ENCODE measurements around the gene KLHL15. TPM values are rescaled to one million over a fixed set of nuclear protein-coding genes. Genes with fewer than 3 reads are reported as not detected.
A peak's percentile ranks its signal among the peaks of the same experiment; 100 is the strongest.

KLHL15 gene
- total RNA-seq, 2 donors from 2014 or later, result 4.8 to 6.0 TPM

- intact Hi-C loops (cut with DNase I), result loop anchor here in 1 of 2 donors (10.0 kb wide), 1 partner anchor 239 kb away; the partner anchor contains the start of gene SAT1
Measured at GRCh38 chrX:24023544-24023943, 3.4 kb downstream of the KLHL15 start.

GRCh38 chrX:24020306-24020876 lies 6.6 kb downstream of the KLHL15 start:
- intact Hi-C loops (cut with DNase I), result loop anchor here in 1 of 2 donors (10.0 kb wide), 1 partner anchor 236 kb away; the partner anchor contains the start of gene SAT1
- DNase-seq, result no peak
- ATAC-seq, result no peak

More at GRCh38 chrX:24023544-24023943, 3.4 kb downstream of the KLHL15 start:
- ATAC-seq (no peak), DNase-seq (no peak)

- DNase-seq (no peak), ATAC-seq (no peak)
- intact Hi-C loops (cut with DNase I), result loop anchor here in 1 of 2 donors (10.0 kb wide), 1 partner anchor 65 kb away; no protein-coding TSS in a partner anchor
Measured at GRCh38 chrX:24019448-24019847, 7.5 kb downstream of the KLHL15 start.

GRCh38 chrX:24018809-24019208 lies 8.2 kb downstream of the KLHL15 start:
- DNase-seq (no peak), ATAC-seq (no peak)
- intact Hi-C loops (cut with DNase I), result loop anchor here in 1 of 2 donors (10.0 kb wide), 1 partner anchor 64 kb away; no protein-coding TSS in a partner anchor

- no peak for DNase-seq
- ATAC-seq, result no peak
- intact Hi-C loops (cut with DNase I), result loop anchor here in 1 of 2 donors (10.0 kb wide), 1 partner anchor 63 kb away; no protein-coding TSS in a partner anchor
Measured at GRCh38 chrX:24017674-24018073, 9.3 kb downstream of the KLHL15 start.

- peak in 1 of 2 donors; percentile 37 for ATAC-seq
- intact Hi-C loops (cut with DNase I), result loop anchor here in 1 of 2 donors (10.0 kb wide), 1 partner anchor 60 kb away; no protein-coding TSS in a partner anchor
- DNase-seq, result no peak
Measured at GRCh38 chrX:24014388-24015018, 12.5 kb downstream of the KLHL15 start.

GRCh38 chrX:24012266-24012665 lies 14.7 kb downstream of the KLHL15 start:
- DNase-seq (no peak), ATAC-seq (no peak)
- intact Hi-C loops (cut with DNase I), result loop anchor here in 1 of 2 donors (10.0 kb wide), 1 partner anchor 57 kb away; no protein-coding TSS in a partner anchor

- DNase-seq (no peak), ATAC-seq (no peak)
- intact Hi-C loops (cut with DNase I), result no loop called here
Measured at GRCh38 chrX:24005867-24006266, 21.1 kb downstream of the KLHL15 start.

GRCh38 chrX:24005028-24005427 lies 22.0 kb downstream of the KLHL15 start:
- no peak for ATAC-seq
- intact Hi-C loops (cut with DNase I), result no loop called here
- DNase-seq, result no peak

GRCh38 chrX:24002792-24003191 lies 24.2 kb downstream of the KLHL15 start:
- no peak for ATAC-seq
- intact Hi-C loops (cut with DNase I), result no loop called here
- DNase-seq, result no peak

- intact Hi-C loops (cut with DNase I), result no loop called here
- no peak for DNase-seq
- ATAC-seq, result no peak
Measured at GRCh38 chrX:24002167-24002566, 24.8 kb downstream of the KLHL15 start.

GRCh38 chrX:23999671-24000070 lies 27.3 kb downstream of the KLHL15 start:
- DNase-seq (no peak), ATAC-seq (no peak)
- intact Hi-C loops (cut with DNase I), result no loop called here

GRCh38 chrX:23993012-23993633 lies 33.9 kb downstream of the KLHL15 start:
- DNase-seq (no peak), ATAC-seq (no peak)
- intact Hi-C loops (cut with DNase I), result no loop called here

- no peak for ATAC-seq
- DNase-seq, result no peak
- intact Hi-C loops (cut with DNase I), result no loop called here
Measured at GRCh38 chrX:23992431-23992830, 34.6 kb downstream of the KLHL15 start.

GRCh38 chrX:23990455-23990854 lies 36.5 kb downstream of the KLHL15 start:
- no peak for ATAC-seq
- intact Hi-C loops (cut with DNase I), result no loop called here
- DNase-seq, result no peak

GRCh38 chrX:23989689-23990088 lies 37.3 kb downstream of the KLHL15 start:
- intact Hi-C loops (cut with DNase I), result no loop called here
- ATAC-seq (no peak), DNase-seq (no peak)

- DNase-seq (no peak), ATAC-seq (no peak)
- intact Hi-C loops (cut with DNase I), result no loop called here
Measured at GRCh38 chrX:23982891-23983290, 44.1 kb downstream of the KLHL15 start.

GRCh38 chrX:23981711-23982110 lies 45.3 kb downstream of the KLHL15 start:
- DNase-seq (no peak), ATAC-seq (no peak)
- intact Hi-C loops (cut with DNase I), result no loop called here

- ATAC-seq, result no peak
- DNase-seq, result no peak
- intact Hi-C loops (cut with DNase I), result no loop called here
Measured at GRCh38 chrX:23981222-23981621, 45.8 kb downstream of the KLHL15 start.

GRCh38 chrX:23980011-23980441 lies 47.0 kb downstream of the KLHL15 start:
- intact Hi-C loops (cut with DNase I), result no loop called here
- DNase-seq (no peak), ATAC-seq (no peak)
